ENCODE results near the gene MTX1.

DNA sequence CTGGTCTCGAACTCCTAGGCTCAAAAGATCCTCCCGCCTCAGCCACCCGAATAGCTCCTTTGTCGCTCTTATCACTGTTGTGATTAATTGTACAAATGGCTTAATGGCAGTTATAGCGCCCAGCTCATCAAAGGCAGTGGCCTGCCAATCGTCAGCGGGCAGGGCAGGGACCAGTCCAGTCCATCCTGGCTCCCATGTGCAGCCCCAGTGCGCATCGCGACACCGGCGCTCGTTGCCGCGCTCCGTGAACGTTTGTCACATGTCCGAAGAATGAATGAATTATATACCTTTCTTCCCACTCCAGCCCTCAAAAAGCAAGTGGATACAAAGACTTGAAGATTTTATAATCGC, 18.4 kb downstream of the MTX1 start:
- TF ChIP-seq ELK1 (CRISPR knock-in tag; IDR thresholded peaks at IDR 0.05) (no peak), IRF2 (CRISPR knock-in tag; IDR thresholded peaks at IDR 0.05) (no peak), RFX5 (IDR thresholded peaks at IDR 0.05; ENCODE audit: low read depth, low read length) (no peak), EP300 (IDR thresholded peaks at IDR 0.05; ENCODE audit: low read length) (no peak), AFF1 (IDR thresholded peaks at IDR 0.05; ENCODE audit: low read depth in 1 of 2, partially characterized antibody in 2 of 2) (no peak), TEAD4 (IDR thresholded peaks at IDR 0.05; ENCODE audit: low read length) (no peak), TEAD4 (CRISPR knock-in tag; IDR thresholded peaks at IDR 0.05; ENCODE audit: borderline replicate concordance) (no peak)
- TF ChIP-seq, protein P1, sequence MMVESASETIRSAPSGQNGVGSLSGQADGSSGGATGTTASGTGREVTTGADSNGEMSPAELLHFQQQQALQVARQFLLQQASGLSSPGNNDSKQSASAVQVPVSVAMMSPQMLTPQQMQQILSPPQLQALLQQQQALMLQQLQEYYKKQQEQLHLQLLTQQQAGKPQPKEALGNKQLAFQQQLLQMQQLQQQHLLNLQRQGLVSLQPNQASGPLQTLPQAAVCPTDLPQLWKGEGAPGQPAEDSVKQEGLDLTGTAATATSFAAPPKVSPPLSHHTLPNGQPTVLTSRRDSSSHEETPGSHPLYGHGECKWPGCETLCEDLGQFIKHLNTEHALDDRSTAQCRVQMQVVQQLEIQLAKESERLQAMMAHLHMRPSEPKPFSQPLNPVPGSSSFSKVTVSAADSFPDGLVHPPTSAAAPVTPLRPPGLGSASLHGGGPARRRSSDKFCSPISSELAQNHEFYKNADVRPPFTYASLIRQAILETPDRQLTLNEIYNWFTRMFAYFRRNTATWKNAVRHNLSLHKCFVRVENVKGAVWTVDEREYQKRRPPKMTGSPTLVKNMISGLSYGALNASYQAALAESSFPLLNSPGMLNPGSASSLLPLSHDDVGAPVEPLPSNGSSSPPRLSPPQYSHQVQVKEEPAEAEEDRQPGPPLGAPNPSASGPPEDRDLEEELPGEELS (CRISPR knock-in tag; IDR thresholded peaks at IDR 0.05; ENCODE audit: borderline replicate concordance) = no peak

Data from K562 (cell line).